Left ventricle myocardium superior (tissue), 1 donor: ENCODE measurements around the gene NDUFAF3. TPM values are rescaled to one million over a fixed set of nuclear protein-coding genes. Genes with fewer than 3 reads are reported as not detected.

ENCODE experiments used
- ATAC-seq: fragments of 200-7000 bp; cut with Tn5 transposase; one replicate; pipeline ENCODE4 v1.9.1; 2020; ENCODE audit warnings: mild to moderate bottlenecking, moderate library complexity
- DNase-seq: peaks from one replicate; pipeline ENCODE4 v3.0.0-alpha.2; 2020
- intact Hi-C: fragments of 100-400 bp; cut with micrococcal nuclease; formaldehyde crosslinking; loops from one replicate; pipeline ENCODE4 v1.11.0; 2022
- microRNA-seq: library from miRNA; unstranded; fragments of <30 nt; microRNA quantifications from one replicate; pipeline ENCODE4 v1.2.0, GENCODE V29; 2020; ENCODE audit warnings: borderline number of aligned reads
- total RNA-seq: library from RNA; stranded (reverse); fragmentation: NEBNext Ultra II Directional; extraction: Animal tissue kit (Norgen Biotek cat#: 25700); gene quantifications from one replicate; pipeline ENCODE4 v1.2.1, GENCODE V29; 2021
- donor health status: DM: no; HTN: yes; CAD: no; lungs with severe emphysema.

Gene NDUFAF3
- total RNA-seq, 1 donor from 2014 or later, result 168 TPM

DNA sequence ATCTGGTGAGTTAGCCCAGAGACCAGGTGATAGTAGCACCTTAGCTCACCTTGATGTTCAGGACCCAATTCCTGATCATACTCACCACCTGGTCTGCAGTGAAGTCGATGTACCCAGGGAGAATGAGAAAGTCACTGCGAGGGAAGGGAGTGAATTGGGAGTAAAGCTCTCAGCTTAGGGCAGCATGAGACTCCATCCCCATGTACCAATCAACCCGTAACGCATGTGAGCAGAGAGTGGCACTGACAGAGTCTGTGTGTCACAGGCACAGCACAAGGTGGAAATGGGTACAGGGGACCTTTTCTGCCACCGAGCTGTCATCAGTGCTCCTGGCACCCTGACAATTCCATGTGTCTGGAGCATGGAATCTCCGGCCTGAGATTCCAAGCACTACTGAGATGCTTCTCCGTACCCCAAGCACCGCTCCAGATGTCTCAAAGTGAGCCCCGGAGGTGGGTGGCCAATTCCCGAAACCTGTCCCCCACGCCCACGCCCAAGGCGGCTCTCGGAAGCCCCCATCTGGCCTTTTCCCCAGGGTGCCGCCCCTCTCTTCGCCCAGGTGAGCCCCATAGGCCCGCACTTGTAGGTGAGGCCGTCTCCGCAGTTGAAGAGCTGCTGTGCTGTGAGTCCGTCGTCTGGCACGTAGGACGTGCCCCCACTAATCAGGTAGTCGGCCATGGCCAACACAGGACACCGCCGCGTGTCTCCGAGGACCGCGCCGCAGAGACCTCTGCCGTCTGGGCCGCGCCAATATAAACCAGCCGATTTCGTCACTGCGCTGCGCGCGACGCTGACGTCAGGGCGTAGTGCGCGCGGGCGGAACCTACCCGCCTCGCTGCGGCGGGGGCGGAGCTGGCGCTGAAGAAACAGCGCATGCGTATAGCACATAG lies 7.0 kb downstream of the NDUFAF3 start, which contains the start of gene IMPDH2:
Gene IMPDH2 (minus strand): TSS at position 726 of the 890 bp plus-strand sequence. CDS start 48 bp downstream, at position 678.
- peak; percentile 93 for ATAC-seq
- intact Hi-C loops, result no loop called here
- DNase-seq, result peak; percentile 97

DNA sequence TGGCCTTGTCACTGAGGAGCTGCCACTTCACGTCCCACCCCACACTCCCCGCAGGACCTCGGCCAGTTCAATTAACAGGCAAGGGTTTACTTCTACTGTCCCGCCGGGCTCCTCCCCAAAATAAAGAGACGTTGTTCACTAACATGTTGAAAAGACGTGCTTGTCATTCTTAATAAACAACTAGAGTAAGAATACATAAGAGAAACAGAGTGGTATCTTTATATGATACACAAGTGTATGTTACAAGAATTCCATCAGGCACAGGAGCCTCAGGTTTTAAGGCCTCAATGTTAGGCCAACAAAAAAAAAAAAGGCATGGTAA lies 7.6 kb downstream of the NDUFAF3 start:
- ATAC-seq (no peak), DNase-seq (no peak)
- intact Hi-C loops, result no loop called here

DNA sequence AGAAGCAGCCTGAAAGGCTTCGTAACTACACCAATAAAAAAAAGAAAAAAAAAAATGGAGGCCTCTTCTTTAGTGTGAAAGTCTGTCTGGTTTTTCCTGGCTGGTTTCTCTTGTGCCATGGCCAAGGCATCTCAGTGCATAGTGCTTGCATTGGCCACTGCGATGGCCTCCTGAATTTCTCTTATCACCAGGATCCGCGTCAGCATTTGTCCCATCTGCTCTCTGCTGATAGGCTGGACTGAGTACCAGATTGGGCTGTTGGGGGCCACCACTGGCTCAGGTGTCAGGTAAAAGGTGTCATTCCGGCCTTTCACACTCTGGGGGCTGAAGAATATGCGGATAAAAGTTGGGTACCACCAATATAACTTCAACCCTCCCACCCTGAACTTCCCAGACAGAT lies 8.4 kb downstream of the NDUFAF3 start:
- DNase-seq (no peak), ATAC-seq (no peak)
- intact Hi-C loops, result no loop called here

DNA sequence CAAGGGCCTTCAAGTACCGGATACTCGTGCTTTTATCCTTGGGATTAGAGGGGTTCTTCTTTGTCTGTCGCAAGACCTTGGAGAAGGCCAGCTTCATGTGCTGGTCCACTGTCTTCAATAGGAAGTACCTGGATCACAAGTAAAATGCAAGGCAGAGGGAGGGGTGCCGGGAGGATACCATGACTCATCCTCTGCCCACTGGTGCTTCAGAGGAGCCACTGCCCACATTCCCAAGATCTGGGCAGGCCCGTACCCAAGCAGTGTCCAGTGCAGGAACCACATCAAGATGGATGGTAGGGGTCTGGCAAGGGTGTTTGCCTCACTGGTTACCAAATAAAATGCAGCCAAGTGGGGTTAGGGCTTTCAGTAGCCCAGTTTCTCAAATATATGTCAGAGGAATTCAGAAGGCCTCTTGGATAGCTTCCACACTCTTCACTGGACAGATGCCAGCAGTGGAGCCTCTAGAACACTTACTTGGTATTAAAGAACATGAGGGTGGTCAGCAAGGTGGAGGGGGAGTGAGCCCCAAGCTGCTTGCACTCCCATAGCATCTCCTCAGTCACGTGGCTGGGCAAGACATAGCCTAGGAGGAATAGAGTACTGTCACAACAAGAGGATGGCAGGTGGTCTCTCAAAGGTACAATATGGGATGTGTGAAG lies 10.9 kb downstream of the NDUFAF3 start:
- DNase-seq, result no peak
- intact Hi-C loops, result no loop called here
- no peak for ATAC-seq

DNA sequence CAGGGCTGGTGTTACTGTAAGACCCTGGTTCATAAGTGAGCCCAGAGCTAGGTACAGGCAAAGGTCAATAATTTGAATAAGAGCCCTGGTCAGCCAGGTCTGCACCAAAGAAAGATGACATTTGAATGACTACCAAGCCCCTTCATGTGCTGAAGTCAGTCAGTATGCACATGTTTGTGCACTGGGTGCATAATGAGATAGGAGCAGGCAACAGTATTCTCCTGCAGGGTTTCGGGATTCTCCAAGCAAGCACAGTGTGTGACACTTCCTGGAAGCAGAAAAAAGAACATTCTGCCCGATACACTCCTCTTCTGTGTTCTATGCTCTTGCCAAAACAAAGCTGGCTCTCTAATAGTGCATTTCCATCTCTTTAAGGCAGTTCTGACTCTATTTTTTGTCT lies 12.7 kb downstream of the NDUFAF3 start:
- DNase-seq, result no peak
- no peak for ATAC-seq
- intact Hi-C loops, result loop anchor here (5.0 kb wide), 1 partner anchor 53 kb away; no protein-coding TSS in a partner anchor

DNA sequence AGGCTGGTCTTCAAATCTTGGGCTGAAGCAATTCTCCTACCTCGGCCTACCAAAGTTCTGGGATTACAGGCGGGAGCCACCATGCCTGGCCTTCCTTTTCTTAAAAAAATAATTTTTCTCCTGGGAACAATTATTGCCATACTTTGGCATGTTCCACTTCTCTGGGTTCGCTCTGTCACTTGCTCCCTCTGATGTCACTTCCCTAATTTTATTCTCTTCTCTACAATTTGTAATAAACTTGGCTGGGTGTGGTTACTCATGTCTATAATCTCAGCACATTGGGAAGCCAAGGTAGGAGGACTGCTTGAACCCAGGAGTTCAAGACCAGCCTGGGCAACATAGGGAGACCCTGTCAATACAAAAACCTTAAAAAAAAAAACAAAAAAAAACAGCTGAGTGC lies 13.4 kb downstream of the NDUFAF3 start:
- no peak for DNase-seq
- intact Hi-C loops, result loop anchor here (5.0 kb wide), 1 partner anchor 52 kb away; no protein-coding TSS in a partner anchor
- no peak for ATAC-seq

DNA sequence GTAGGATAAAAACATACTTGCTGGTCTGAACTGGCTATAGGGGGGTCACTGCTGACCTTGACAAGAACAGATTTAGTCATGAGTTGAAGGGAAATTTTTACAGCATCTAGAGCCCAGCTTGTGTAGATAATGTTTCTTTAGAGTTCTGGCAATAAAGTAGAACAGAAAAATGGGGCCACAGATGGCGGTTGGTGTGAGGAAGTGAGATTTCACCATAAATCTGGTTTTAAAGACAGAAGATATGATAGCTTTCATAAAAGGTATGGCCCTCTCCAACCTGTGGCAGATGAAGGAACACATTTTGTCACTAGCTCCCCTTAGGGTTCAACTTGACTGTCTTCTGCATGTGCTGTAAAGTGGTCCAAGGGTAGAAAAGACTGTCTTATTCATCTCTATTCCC lies 31.6 kb downstream of the NDUFAF3 start:
- intact Hi-C loops, result no loop called here
- DNase-seq (no peak), ATAC-seq (no peak)

DNA sequence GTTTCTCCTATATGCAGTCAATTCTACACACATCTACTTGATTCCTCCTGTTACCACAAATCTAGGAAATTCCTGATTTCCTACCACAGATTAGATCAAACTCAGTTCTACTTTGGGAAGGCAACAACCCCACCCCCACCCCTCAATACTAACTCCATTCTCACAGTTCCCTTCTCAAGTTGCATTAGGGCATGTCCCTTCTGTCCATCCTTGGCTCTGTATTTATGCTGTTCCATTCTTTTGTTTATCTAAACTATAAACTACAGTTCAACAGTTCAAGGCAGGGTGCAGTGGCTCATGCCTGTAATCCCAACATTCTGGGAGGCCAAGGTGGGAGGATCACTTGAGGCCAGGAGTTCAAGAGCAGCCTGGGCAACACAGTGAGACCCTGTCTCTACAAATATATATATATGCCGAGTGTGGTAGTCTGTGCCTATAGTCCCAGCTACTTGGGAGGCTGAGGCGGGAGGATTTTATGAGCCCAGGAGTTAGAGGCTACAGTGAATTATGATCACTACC lies 32.5 kb downstream of the NDUFAF3 start:
- DNase-seq (no peak), ATAC-seq (no peak)
- intact Hi-C loops, result no loop called here

DNA sequence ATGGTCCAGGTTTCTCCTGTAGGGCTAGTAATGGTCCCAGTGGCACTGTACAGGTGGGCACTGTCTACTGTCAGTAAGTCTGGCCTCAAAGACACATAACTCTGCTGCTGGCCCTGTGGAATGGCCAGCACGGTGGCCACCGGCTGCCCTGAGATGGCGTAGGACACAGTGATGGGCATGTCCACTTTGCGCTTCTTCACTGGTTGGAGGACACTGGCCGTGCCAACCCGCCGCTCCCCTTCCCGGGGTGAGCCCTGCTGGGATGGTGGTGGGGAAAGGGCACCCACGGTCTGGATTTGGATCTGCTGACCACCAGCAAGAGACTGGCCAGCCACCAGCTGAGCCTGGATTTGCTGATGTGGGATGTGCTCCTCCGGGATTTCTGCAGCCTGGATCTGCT lies 35.3 kb downstream of the NDUFAF3 start:
- ATAC-seq (peak; percentile 15), DNase-seq (no peak)
- intact Hi-C loops, result no loop called here

DNA sequence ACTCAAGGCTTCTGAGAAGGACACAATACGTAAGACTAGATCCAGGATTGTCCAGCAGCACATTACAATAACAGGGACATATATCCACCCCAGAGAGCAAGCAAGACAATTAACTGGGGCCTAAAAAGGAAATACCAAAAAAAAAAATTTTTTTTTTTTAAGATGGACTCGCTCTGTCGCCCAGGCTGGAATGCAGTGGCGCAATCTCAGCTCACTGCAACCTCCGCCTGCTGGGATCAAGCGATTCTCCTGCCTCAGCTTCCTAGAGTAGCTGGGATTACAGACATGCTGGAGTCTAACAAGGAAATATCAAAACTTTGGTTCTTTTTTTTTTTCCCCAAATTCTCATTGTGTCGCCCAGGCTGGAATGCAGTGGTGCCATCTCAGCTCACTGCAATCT lies 36.1 kb downstream of the NDUFAF3 start:
- ATAC-seq, result no peak
- intact Hi-C loops, result no loop called here
- no peak for DNase-seq

Small RNA genes lying within 50 kb of the gene (microRNA-seq; reads per million reads assigned to microRNA genes)
- gene MIR191 (4,825 reads per million, percentile 90 among the genes with 10 or more reads in this experiment), gene MIR425 (1,296 reads per million, percentile 80 among the genes with 10 or more reads in this experiment)

Other genes starting within 250 kb of the NDUFAF3 start
- 58.3 TPM for gene PRKAR2A, start 174.2 kb upstream of the NDUFAF3 start, total RNA-seq
- gene SLC25A20, start 123.2 kb upstream of the NDUFAF3 start, total RNA-seq, result 124 TPM
- gene ARIH2, start 103.3 kb upstream of the NDUFAF3 start, total RNA-seq, result 141 TPM
- gene P4HTM, start 31.9 kb upstream of the NDUFAF3 start, total RNA-seq, result 27.6 TPM
- gene WDR6, start 14.7 kb upstream of the NDUFAF3 start, total RNA-seq, result 86.9 TPM
- 10.7 TPM for gene DALRD3, start 3.5 kb upstream of the NDUFAF3 start, total RNA-seq
- gene IMPDH2, start 7.3 kb downstream of the NDUFAF3 start, total RNA-seq, result 59.6 TPM
- gene QRICH1, start 72.0 kb downstream of the NDUFAF3 start, total RNA-seq, result 61.9 TPM
- gene QARS1, start 82.6 kb downstream of the NDUFAF3 start, total RNA-seq, result 227 TPM
- 64.6 TPM for gene USP19, start 98.7 kb downstream of the NDUFAF3 start, total RNA-seq
- 798 TPM for gene LAMB2, start 110.9 kb downstream of the NDUFAF3 start, total RNA-seq
- gene CCDC71, start 144.2 kb downstream of the NDUFAF3 start, total RNA-seq, result 10.2 TPM
- gene KLHDC8B, start 149.5 kb downstream of the NDUFAF3 start, total RNA-seq, result 95.1 TPM